Spleen (tissue), 7 donors: ENCODE results near the gene CATSPERB.
"Not testable (repeated sequence)": the region's sequence is repeated elsewhere in the genome, so short reads cannot be mapped to it uniquely, and the experiment has no call there.

Experiments
- POLR2A ChIP-seq, 3 donors: fragments of 450-650 bp; IDR thresholded peaks; one replicate each; pipeline ENCODE4 v1.5.1; 2017; ENCODE audit warnings: antibody characterized with exemption in 3 of 3, mild to moderate bottlenecking in 1 of 3
- TF ChIP-seq, protein P1 (sequence below), 11 experiments: fragments of 200-600 bp in 7 of 11; fragments of 450-650 bp in 4 of 11; sonication (generic) in 4 of 11; IDR thresholded peaks in 8 of 11; conservative IDR thresholded peaks in 3 of 11; 1 replicate in 7 of 11; 2 replicates in 4 of 11; pipeline versions ENCODE4 v1.4.0 to v1.8.0; 2016 to 2021; ENCODE audit warnings: antibody characterized with exemption in 11 of 11, inconsistent platforms in 4 of 11, mild to moderate bottlenecking in 1 of 11
- donor health status: DM: no; HTN: no; CAD: no; lungs with moderate emphysema.
- donor health status: DM: no; HTN: no; CAD: no.
- donor health status: DM: no; HTN: no; CAD: no.

DNA sequence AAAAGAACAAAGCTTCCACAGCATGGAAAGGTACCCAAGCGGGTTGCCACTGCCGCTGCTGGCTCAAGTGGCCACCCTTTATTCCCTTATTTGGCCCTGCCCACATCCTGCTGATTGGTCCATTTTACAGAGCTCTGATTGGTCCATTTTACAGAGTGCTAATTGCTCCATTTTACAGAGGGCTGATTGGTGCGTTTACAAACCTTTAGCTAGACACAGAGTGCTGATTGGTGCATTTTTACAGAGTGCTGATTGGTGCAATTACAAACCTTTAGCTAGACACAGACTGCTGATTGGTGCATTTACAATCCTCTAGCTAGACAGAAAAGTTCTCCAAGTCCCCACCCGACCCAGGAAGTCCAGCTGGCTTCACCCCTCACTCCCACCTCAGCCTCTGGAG is 164.1 kb downstream of the CATSPERB start:
- TF ChIP-seq POLR2A (IDR thresholded peaks at IDR 0.05): not testable (repeated sequence)
- TF ChIP-seq, protein P1, sequence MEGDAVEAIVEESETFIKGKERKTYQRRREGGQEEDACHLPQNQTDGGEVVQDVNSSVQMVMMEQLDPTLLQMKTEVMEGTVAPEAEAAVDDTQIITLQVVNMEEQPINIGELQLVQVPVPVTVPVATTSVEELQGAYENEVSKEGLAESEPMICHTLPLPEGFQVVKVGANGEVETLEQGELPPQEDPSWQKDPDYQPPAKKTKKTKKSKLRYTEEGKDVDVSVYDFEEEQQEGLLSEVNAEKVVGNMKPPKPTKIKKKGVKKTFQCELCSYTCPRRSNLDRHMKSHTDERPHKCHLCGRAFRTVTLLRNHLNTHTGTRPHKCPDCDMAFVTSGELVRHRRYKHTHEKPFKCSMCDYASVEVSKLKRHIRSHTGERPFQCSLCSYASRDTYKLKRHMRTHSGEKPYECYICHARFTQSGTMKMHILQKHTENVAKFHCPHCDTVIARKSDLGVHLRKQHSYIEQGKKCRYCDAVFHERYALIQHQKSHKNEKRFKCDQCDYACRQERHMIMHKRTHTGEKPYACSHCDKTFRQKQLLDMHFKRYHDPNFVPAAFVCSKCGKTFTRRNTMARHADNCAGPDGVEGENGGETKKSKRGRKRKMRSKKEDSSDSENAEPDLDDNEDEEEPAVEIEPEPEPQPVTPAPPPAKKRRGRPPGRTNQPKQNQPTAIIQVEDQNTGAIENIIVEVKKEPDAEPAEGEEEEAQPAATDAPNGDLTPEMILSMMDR (IDR thresholded peaks at IDR 0.05 in 8 of 11, conservative IDR thresholded peaks at IDR 0.05 in 3 of 11): not testable (repeated sequence)
